ENCODE results near the gene GALK2.

Gene GALK2

DNA sequence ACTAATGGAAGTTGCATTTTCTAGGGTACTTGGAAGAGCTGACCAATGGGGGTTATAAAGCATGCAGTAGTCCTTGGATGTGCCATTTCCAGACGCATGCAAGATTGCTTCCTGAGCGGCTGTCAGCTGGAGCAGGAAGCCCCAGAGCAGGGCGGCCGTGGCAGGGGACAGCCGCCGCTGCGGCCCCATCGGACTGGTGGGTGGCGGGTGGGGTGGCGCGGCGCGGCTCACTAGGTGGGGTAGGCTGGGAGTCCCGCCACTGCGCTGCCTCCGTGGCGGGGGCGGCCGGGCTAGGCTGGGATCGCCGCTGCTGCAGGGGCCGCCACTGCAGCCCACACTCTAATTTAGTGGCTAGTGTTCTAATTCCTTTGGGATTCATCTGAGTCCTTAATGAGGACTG is 196.4 kb downstream of the GALK2 start:
- DNase-seq: no peak

DNA sequence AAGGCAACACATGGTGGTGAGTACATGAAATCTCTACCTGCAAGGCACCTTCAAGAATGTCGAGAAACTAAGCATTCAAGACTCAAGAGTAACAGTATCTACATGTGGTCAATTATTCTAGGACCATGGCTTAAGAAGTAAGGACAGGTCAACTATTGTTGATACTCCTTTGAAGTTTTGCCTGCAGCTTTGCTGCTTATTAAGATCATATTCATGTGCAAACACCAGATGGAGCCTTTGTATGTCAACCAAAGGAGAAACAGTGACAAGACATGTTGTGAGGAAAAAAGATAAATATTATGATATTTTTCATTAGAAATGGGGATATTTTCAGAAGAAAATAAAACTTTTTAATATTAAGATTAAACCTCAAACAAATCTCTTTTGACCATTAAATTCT is 200.7 kb downstream of the GALK2 start:
- DNase-seq: no peak

- DNase-seq: no peak
Measured at GRCh38 chr15:49372366-49372765, 202.3 kb downstream of the GALK2 start.

- DNase-seq: no peak
Measured at GRCh38 chr15:49379996-49380395, 209.9 kb downstream of the GALK2 start.

GRCh38 chr15:49380912-49381311 is 210.9 kb downstream of the GALK2 start:
- DNase-seq: no peak
